CD14-positive monocyte (primary cell): ENCODE results near the gene GOSR2. TPM values are rescaled to one million over a fixed set of nuclear protein-coding genes. Genes with fewer than 3 reads are reported as not detected.

Experiments used
- DNase-seq, 3 donors: peaks; one replicate each; pipeline ENCODE4 v3.0.0-alpha.2; 2011 to 2022
- H2AFZ ChIP-seq: 2 replicates; pipeline ENCODE4 v1.6.0; 2012; ENCODE audit warnings: mild to moderate bottlenecking, low read depth, low read length, inconsistent platforms; ENCODE audit not compliant: insufficient read depth, poor library complexity, severe bottlenecking
- H3K27ac ChIP-seq, 2 donors: 1 replicate in 1 of 2; 2 replicates in 1 of 2; pipeline ENCODE4 v1.5.1; 2012 to 2013; ENCODE audit warnings: low read length in 2 of 2, control low read depth in 1 of 2, inconsistent platforms in 1 of 2, low read depth in 1 of 2, mild to moderate bottlenecking in 1 of 2
- H3K27me3 ChIP-seq, 2 donors: one replicate each; pipeline versions ENCODE4 v1.6.0 to v1.6.1; 2011 to 2013; ENCODE audit warnings: low read length in 2 of 2; ENCODE audit not compliant: control insufficient read depth in 2 of 2, insufficient read depth in 2 of 2
- H3K36me3 ChIP-seq, 2 donors: replicated peaks in 1 of 2; 1 replicate in 1 of 2; 2 replicates in 1 of 2; pipeline versions ENCODE4 v1.5.1 to v1.6.1; 2012 to 2013; ENCODE audit warnings: low read length in 2 of 2, control low read depth in 1 of 2, inconsistent platforms in 1 of 2, mild to moderate bottlenecking in 1 of 2; ENCODE audit not compliant: insufficient read depth in 2 of 2, control insufficient read depth in 1 of 2
- H3K4me1 ChIP-seq, 2 donors: 1 replicate in 1 of 2; 2 replicates in 1 of 2; pipeline versions ENCODE4 v1.5.1 to v1.6.1; 2012 to 2013; ENCODE audit warnings: low read length in 2 of 2, control low read depth in 1 of 2, inconsistent platforms in 1 of 2, mild to moderate bottlenecking in 1 of 2, moderate library complexity in 1 of 2; ENCODE audit not compliant: insufficient read depth in 2 of 2, control insufficient read depth in 1 of 2
- H3K4me2 ChIP-seq: replicated peaks from 2 replicates; pipeline ENCODE3; 2012; ENCODE audit warnings: low read length, moderate library complexity, mild to moderate bottlenecking; ENCODE audit not compliant: poor library complexity, severe bottlenecking; ENCODE audit errors: extremely low read depth
- H3K4me3 ChIP-seq, 3 experiments: fragments of 200-600 bp in 1 of 3; sonication (generic) in 1 of 3; replicated peaks in 1 of 3; 1 replicate in 2 of 3; 2 replicates in 1 of 3; pipeline ENCODE4 v1.5.1; 2011 to 2013; ENCODE audit warnings: low read length in 3 of 3, mild to moderate bottlenecking in 3 of 3, control low read depth in 2 of 3, low read depth in 2 of 3, inconsistent platforms in 1 of 3, moderate library complexity in 1 of 3
- H3K79me2 ChIP-seq: 2 replicates; pipeline ENCODE4 v1.6.0; 2012; ENCODE audit warnings: mild to moderate bottlenecking, control low read depth, inconsistent platforms, low read length, moderate library complexity; ENCODE audit not compliant: insufficient read depth
- H3K9ac ChIP-seq: 2 replicates; pipeline ENCODE4 v1.6.0; 2017; ENCODE audit warnings: low read length, mild to moderate bottlenecking; ENCODE audit not compliant: insufficient read depth, poor library complexity, severe bottlenecking
- H3K9me3 ChIP-seq, 2 donors: replicated peaks in 1 of 2; 1 replicate in 1 of 2; 2 replicates in 1 of 2; pipeline versions ENCODE4 v1.5.1 to v1.6.1; 2012 to 2013; ENCODE audit warnings: low read length in 2 of 2, control low read depth in 1 of 2; ENCODE audit not compliant: control insufficient read depth in 1 of 2, insufficient read depth in 1 of 2
- H4K20me1 ChIP-seq: 2 replicates; pipeline ENCODE4 v1.6.0; 2012; ENCODE audit warnings: mild to moderate bottlenecking, low read length, control low read depth, moderate library complexity; ENCODE audit not compliant: insufficient read depth
- H3K27ac Mint-ChIP-seq, 7 donors: one replicate each; pipeline ENCODE4 v1.8.0; 2020; ENCODE audit warnings: mild to moderate bottlenecking in 7 of 7, mixed read lengths in 7 of 7, moderate library complexity in 6 of 7, inconsistent platforms in 2 of 7
- H3K27me3 Mint-ChIP-seq, 3 donors: one replicate each; pipeline ENCODE4 v1.8.0; 2021 to 2022; ENCODE audit warnings: low read depth in 3 of 3, mild to moderate bottlenecking in 3 of 3, mixed read lengths in 3 of 3, moderate library complexity in 3 of 3, inconsistent platforms in 1 of 3
- H3K36me3 Mint-ChIP-seq, 2 donors: one replicate each; pipeline ENCODE4 v1.8.0; 2020; ENCODE audit warnings: mixed read lengths in 2 of 2, inconsistent platforms in 1 of 2, mild to moderate bottlenecking in 1 of 2
- H3K4me1 Mint-ChIP-seq: one replicate; pipeline ENCODE4 v1.8.0; 2020; ENCODE audit warnings: mild to moderate bottlenecking, mixed read lengths
- H3K4me3 Mint-ChIP-seq, 2 donors: one replicate each; pipeline ENCODE4 v1.8.0; 2020; ENCODE audit warnings: mild to moderate bottlenecking in 2 of 2, mixed read lengths in 2 of 2, moderate library complexity in 1 of 2
- H3K9me3 Mint-ChIP-seq, 7 donors: one replicate each; pipeline ENCODE4 v1.8.0; 2020 to 2022; ENCODE audit warnings: mixed read lengths in 7 of 7, mild to moderate bottlenecking in 6 of 7, moderate library complexity in 6 of 7, inconsistent platforms in 2 of 7
- WGBS: methylation state at CpG from one replicate; pipeline ENCODE4 v1.1.5; 2013; ENCODE audit warnings: missing lambda C conversion rate; ENCODE audit not compliant: insufficient coverage; 5-methylcytosine and 5-hydroxymethylcytosine counted together
- intact Hi-C, 2 donors: fragments of 100-400 bp; cut with micrococcal nuclease; formaldehyde crosslinking; loops; one replicate each; pipeline versions ENCODE4 v1.15.0 to v1.15.1; 2023
- polyA plus RNA-seq, 3 donors: library from polyadenylated mRNA; depleted of rRNA in 1 of 3; unstranded in 2 of 3; stranded (reverse) in 1 of 3; fragments of 300-500 nt in 2 of 3; fragments of >200 nt in 1 of 3; fragmentation: Illumina TruSeq in 2 of 3; gene quantifications; 1 replicate in 2 of 3; 2 replicates in 1 of 3; pipeline ENCODE4 v1.2.3, GENCODE V29; 2012 to 2021
- TF ChIP-seq, protein P1 (sequence below): fragments of 200-600 bp; IDR thresholded peaks from one replicate; pipeline ENCODE4 v1.8.0; 2022; ENCODE audit warnings: antibody characterized with exemption, mild to moderate bottlenecking

Gene GOSR2
- polyA plus RNA-seq, 3 donors, result 25.2 to 31.1 (median 27.7) TPM

DNA sequence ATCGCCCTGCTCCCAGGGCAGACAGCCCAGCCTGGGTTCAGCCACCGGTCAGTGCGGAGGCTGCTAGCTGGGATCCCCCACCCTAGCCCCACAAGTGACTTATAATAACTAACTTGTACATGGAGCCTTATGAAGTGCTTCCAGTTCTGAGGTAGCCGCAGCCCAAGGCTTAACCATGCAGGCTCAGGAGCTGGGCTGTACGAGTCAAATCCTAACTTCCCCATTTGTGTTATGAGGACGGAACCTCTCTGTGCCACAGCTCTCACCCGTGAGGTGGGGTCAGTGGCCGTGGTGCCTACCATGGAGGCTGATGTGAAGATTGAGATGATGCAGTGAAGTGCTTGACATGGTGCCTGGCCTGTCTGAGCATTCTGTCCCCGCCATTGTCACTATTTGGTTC, 27.8 kb upstream of the GOSR2 start:
- Mint-ChIP-seq H3K9me3 (peaks cover 0 to 4% (median 1%) of the 10 kb centered on the region in 7 donors), H3K27ac (no peak overlapping the region), H3K4me1 (peaks cover 13% of the 10 kb centered on the region), H3K27me3 (peaks cover 14 to 22% (median 16%) of the 10 kb centered on the region in 3 donors), H3K36me3 (no peaks in the 10 kb centered on the region), H3K4me3 (no peak overlapping the region)
- intact Hi-C loops, result no loop called here
- H3K4me2 ChIP-seq, result no peak overlapping the region
- H3K9ac ChIP-seq, result no peak overlapping the region
- no peaks in the 10 kb centered on the region for H3K79me2 ChIP-seq
- peak; percentile 18 to 40 (median 21) for DNase-seq
- no peaks in the 10 kb centered on the region for H3K36me3 ChIP-seq
- no peak overlapping the region for H3K4me3 ChIP-seq
- 56% methylated on average over 8 of the region's 9 CpGs for WGBS
- H2AFZ ChIP-seq, result peak overlapping the region; percentile 37
- TF ChIP-seq, protein P1, sequence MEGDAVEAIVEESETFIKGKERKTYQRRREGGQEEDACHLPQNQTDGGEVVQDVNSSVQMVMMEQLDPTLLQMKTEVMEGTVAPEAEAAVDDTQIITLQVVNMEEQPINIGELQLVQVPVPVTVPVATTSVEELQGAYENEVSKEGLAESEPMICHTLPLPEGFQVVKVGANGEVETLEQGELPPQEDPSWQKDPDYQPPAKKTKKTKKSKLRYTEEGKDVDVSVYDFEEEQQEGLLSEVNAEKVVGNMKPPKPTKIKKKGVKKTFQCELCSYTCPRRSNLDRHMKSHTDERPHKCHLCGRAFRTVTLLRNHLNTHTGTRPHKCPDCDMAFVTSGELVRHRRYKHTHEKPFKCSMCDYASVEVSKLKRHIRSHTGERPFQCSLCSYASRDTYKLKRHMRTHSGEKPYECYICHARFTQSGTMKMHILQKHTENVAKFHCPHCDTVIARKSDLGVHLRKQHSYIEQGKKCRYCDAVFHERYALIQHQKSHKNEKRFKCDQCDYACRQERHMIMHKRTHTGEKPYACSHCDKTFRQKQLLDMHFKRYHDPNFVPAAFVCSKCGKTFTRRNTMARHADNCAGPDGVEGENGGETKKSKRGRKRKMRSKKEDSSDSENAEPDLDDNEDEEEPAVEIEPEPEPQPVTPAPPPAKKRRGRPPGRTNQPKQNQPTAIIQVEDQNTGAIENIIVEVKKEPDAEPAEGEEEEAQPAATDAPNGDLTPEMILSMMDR, result no peak
- no peaks in the 10 kb centered on the region for H4K20me1 ChIP-seq
- peaks cover 0 to 2% of the 10 kb centered on the region in 2 donors for H3K27me3 ChIP-seq
- no peak overlapping the region for H3K27ac ChIP-seq
- peaks cover 0 to 2% of the 10 kb centered on the region in 2 donors for H3K9me3 ChIP-seq
- H3K4me1 ChIP-seq, result peaks cover 4 to 17% of the 10 kb centered on the region in 2 donors

DNA sequence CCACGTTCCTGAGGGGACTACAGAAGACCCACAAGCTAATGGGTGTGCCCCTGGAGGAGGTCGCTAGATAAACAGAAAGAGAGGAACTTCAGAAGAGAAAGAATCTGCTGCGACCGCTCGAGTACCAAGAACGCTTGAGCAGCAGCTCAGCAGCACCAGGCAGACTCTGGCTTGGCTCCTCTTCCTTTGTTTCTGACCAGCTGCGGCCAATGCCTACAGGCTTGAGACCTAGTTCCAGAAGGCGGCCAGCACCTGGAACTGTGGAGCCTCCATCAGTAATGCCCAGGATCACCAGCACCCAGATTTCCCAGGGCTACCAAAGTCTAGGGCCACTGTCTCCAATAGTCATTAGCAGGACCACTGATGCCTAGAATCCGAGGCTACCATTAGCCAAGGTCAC, 26.0 kb upstream of the GOSR2 start:
- H3K4me1 ChIP-seq, result peaks cover 0 to 7% of the 10 kb centered on the region in 2 donors
- intact Hi-C loops, result no loop called here
- peaks cover 0 to 2% of the 10 kb centered on the region in 2 donors for H3K27me3 ChIP-seq
- H3K4me1 Mint-ChIP-seq, result peaks cover 8% of the 10 kb centered on the region
- no peak overlapping the region for H3K27ac ChIP-seq
- H3K27me3 Mint-ChIP-seq, result peaks cover 14 to 24% (median 18%) of the 10 kb centered on the region in 3 donors
- H3K4me3 ChIP-seq, result no peak overlapping the region
- H3K27ac Mint-ChIP-seq, result no peak overlapping the region
- TF ChIP-seq, protein P1, result no peak
- H3K79me2 ChIP-seq, result no peaks in the 10 kb centered on the region
- H3K36me3 Mint-ChIP-seq, result no peaks in the 10 kb centered on the region
- H2AFZ ChIP-seq, result no peak overlapping the region
- DNase-seq, result no peak
- no peak overlapping the region for H3K4me2 ChIP-seq
- H3K4me3 Mint-ChIP-seq, result no peak overlapping the region
- peaks cover 0 to 2% of the 10 kb centered on the region in 2 donors for H3K9me3 ChIP-seq
- WGBS, result 98% methylated on average over 8 of the region's 9 CpGs
- peaks cover 0 to 4% (median 1%) of the 10 kb centered on the region in 7 donors for H3K9me3 Mint-ChIP-seq
- H3K9ac ChIP-seq, result no peak overlapping the region
- no peaks in the 10 kb centered on the region for H3K36me3 ChIP-seq
- no peaks in the 10 kb centered on the region for H4K20me1 ChIP-seq
